ENCODE results near the gene PRM3. TPM values are rescaled to one million over a fixed set of nuclear protein-coding genes. Genes with fewer than 3 reads are reported as not detected.

Gene PRM3
- not detected in 2 replicates for total RNA-seq

GRCh38 chr16:11272921-11273720, at the start of gene PRM3:
Gene PRM3, minus strand, starts transcription at chr16:11273629. Its CDS starts 34 bp downstream, at chr16:11273595.

GRCh38 chr16:11280616-11281522, 7.4 kb upstream of the PRM3 start, which contains the start of gene PRM1:
Gene PRM1, minus strand, starts transcription at chr16:11281330. Its CDS starts 92 bp downstream, at chr16:11281238.

GRCh38 chr16:11276143-11276895, 2.9 kb upstream of the PRM3 start, which contains the start of gene PRM2:
Gene PRM2, minus strand, starts transcription at chr16:11276480. Its CDS starts 110 bp downstream, at chr16:11276370.

GRCh38 chr16:11268921-11269375, 4.5 kb downstream of the PRM3 start, which contains the start of gene TNP2:
Gene TNP2, minus strand, starts transcription at chr16:11269325. Its CDS starts 63 bp downstream, at chr16:11269262.

GRCh38 chr16:11255737-11256660, 17.4 kb downstream of the PRM3 start, which contains the start of gene SOCS1:
Gene SOCS1, minus strand, starts transcription at chr16:11256204. Its CDS starts 726 bp downstream, at chr16:11255478.

Other genes with a start within 250 kb of the PRM3 start
- gene SOCS1, start 17.4 kb downstream of the PRM3 start, total RNA-seq, result 1.5 and 2.1 TPM in 2 replicates
- not detected in 2 replicates for gene TNP2, start 4.3 kb downstream of the PRM3 start, total RNA-seq
- not detected in 2 replicates for gene PRM2, start 2.9 kb upstream of the PRM3 start, total RNA-seq
- gene PRM1, start 7.7 kb upstream of the PRM3 start, total RNA-seq, result not detected in 2 replicates
- gene RMI2, start 71.8 kb upstream of the PRM3 start, total RNA-seq, result 1.4 and 1.7 TPM in 2 replicates